K562 (cell line): ENCODE results near the gene RAB5A. TPM values are rescaled to one million over a fixed set of nuclear protein-coding genes. Genes with fewer than 3 reads are reported as not detected.

Experiments
- BRCA1 ChIP-seq, 2 experiments: fragments of 450-650 bp in 1 of 2; sonication (generic) in 1 of 2; formaldehyde crosslinking in 1 of 2; IDR thresholded peaks; 2 replicates each; pipeline versions ENCODE4 v1.5.0 to v1.6.1; 2017 to 2020; ENCODE audit warnings: mild to moderate bottlenecking in 1 of 2, missing genetic modification reagents in 1 of 2
- CSDE1 ChIP-seq, 2 experiments: fragments of 450-650 bp; IDR thresholded peaks; 2 replicates each; pipeline ENCODE4 v1.6.1; 2016; ENCODE audit warnings: mild to moderate bottlenecking in 1 of 2
- FOXJ3 ChIP-seq: sonication (generic); formaldehyde crosslinking; IDR thresholded peaks from 2 replicates; pipeline ENCODE4 v1.4.0; 2020; ENCODE audit warnings: mild to moderate bottlenecking, missing genetic modification reagents
- GTF3C2 ChIP-seq: IDR thresholded peaks from 3 replicates; pipeline ENCODE4 v1.6.1; 2011; ENCODE audit warnings: borderline replicate concordance, mild to moderate bottlenecking, moderate library complexity; ENCODE audit not compliant: insufficient read length; ENCODE audit errors: extremely low read depth
- HDAC8 ChIP-seq: fragments of 450-650 bp; IDR thresholded peaks from 2 replicates; pipeline ENCODE4 v1.6.1; 2016; ENCODE audit warnings: mild to moderate bottlenecking, missing genetic modification characterization, moderate library complexity, missing compliant biosample characterization
- KDM4B ChIP-seq, 2 experiments: fragments of 450-650 bp in 1 of 2; sonication (generic) in 1 of 2; IDR thresholded peaks; 2 replicates each; pipeline ENCODE4 v1.6.1; 2016 to 2017; ENCODE audit warnings: borderline replicate concordance in 2 of 2, antibody characterized with exemption in 1 of 2, low read depth in 1 of 2, mild to moderate bottlenecking in 1 of 2
- L3MBTL2 ChIP-seq: fragments of 450-650 bp; IDR thresholded peaks from 2 replicates; pipeline ENCODE4 v1.6.1; 2016; ENCODE audit warnings: mild to moderate bottlenecking, moderate library complexity
- LEF1 ChIP-seq: fragments of 450-650 bp; IDR thresholded peaks from 2 replicates; pipeline ENCODE4 v1.6.1; 2016; ENCODE audit warnings: mild to moderate bottlenecking
- NELFE ChIP-seq: IDR thresholded peaks from 2 replicates; pipeline ENCODE4 v1.6.1; 2011; ENCODE audit warnings: mild to moderate bottlenecking; ENCODE audit not compliant: insufficient read depth, insufficient read length
- NFATC3 ChIP-seq: fragments of 450-650 bp; IDR thresholded peaks from 2 replicates; pipeline ENCODE4 v1.6.1; 2017; ENCODE audit warnings: mild to moderate bottlenecking
- NFIC ChIP-seq: fragments of 450-650 bp; IDR thresholded peaks from 2 replicates; pipeline ENCODE4 v1.6.1; 2017; ENCODE audit warnings: mild to moderate bottlenecking, inconsistent platforms
- NR1H2 ChIP-seq: sonication (generic); formaldehyde crosslinking; IDR thresholded peaks from 2 replicates; pipeline ENCODE4 v1.4.0; 2020; ENCODE audit warnings: mild to moderate bottlenecking, missing genetic modification reagents
- RFX5 ChIP-seq: IDR thresholded peaks from 2 replicates; pipeline ENCODE4 v1.6.1; 2011; ENCODE audit warnings: low read depth, mild to moderate bottlenecking, improper control_type of control experiment, low read length
- TCF7 ChIP-seq: sonication (generic); IDR thresholded peaks from 2 replicates; pipeline ENCODE4 v1.6.1; 2016; ENCODE audit warnings: antibody characterized with exemption, borderline replicate concordance
- TGIF2 ChIP-seq: sonication (generic); formaldehyde crosslinking; IDR thresholded peaks from 2 replicates; pipeline ENCODE4 v1.8.1; 2022; ENCODE audit warnings: mild to moderate bottlenecking, missing genetic modification reagents, moderate library complexity
- ZFP30 ChIP-seq: fragments of 250-450 bp; sonication (Bioruptor Pico); IDR thresholded peaks from 2 replicates; pipeline ENCODE4 v1.8.0; 2022; ENCODE audit warnings: moderate library complexity, mild to moderate bottlenecking, inconsistent platforms, borderline replicate concordance
- ZNF830 ChIP-seq: fragments of 250-450 bp; sonication (Bioruptor Pico); IDR thresholded peaks from 2 replicates; pipeline ENCODE4 v1.5.0; 2021; ENCODE audit warnings: mild to moderate bottlenecking
- polyA plus RNA-seq, 8 experiments: library from polyadenylated mRNA; depleted of rRNA in 4 of 8; stranded (reverse) in 5 of 8; unstranded in 3 of 8; fragments of >200 nt; fragmentation: Nextera tagmentation in 2 of 8; fragmentation: Illumina TruSeq in 1 of 8; extraction: Ambion mirVana in 2 of 8; extraction: Trizol in 1 of 8; gene quantifications; 2 replicates each; pipeline versions ENCODE4 v1.2.1 to v1.2.3, GENCODE V29; 2011 to 2014; ENCODE audit warnings: inconsistent platforms in 1 of 8, missing spikeins in 1 of 8
- total RNA-seq, 7 experiments: library from RNA; depleted of rRNA in 6 of 7; stranded (reverse); fragments of >200 nt in 6 of 7; fragmentation: Illumina TruSeq in 2 of 7; extraction: Trizol in 2 of 7; gene quantifications; 2 replicates each; pipeline versions ENCODE4 v1.2.1 to v1.2.3, GENCODE V29; 2011 to 2021; ENCODE audit warnings: low replicate concordance in 1 of 7
- TF ChIP-seq, protein P1 (sequence below): sonication (generic); formaldehyde crosslinking; IDR thresholded peaks from 2 replicates; pipeline ENCODE4 v1.9.0; 2022; ENCODE audit warnings: mild to moderate bottlenecking, missing genetic modification reagents
- TF ChIP-seq, protein P2 (sequence below): fragments of 450-650 bp; formaldehyde crosslinking; IDR thresholded peaks from 2 replicates; pipeline ENCODE4 v1.4.0; 2020; ENCODE audit warnings: mild to moderate bottlenecking, moderate library complexity
- TF ChIP-seq, protein P3 (sequence below): IDR thresholded peaks from 3 replicates; pipeline ENCODE4 v1.6.1; 2011; ENCODE audit warnings: borderline replicate concordance, mild to moderate bottlenecking; ENCODE audit not compliant: insufficient read length, insufficient read depth

Gene RAB5A
- total and polyA plus RNA-seq, 9 of the 15 experiments (the other 6 are each of a cell fraction or from before 2014, with no cell fraction given) = 28.3 to 64.2 (median 49.0) TPM

- TF ChIP-seq, protein P1, sequence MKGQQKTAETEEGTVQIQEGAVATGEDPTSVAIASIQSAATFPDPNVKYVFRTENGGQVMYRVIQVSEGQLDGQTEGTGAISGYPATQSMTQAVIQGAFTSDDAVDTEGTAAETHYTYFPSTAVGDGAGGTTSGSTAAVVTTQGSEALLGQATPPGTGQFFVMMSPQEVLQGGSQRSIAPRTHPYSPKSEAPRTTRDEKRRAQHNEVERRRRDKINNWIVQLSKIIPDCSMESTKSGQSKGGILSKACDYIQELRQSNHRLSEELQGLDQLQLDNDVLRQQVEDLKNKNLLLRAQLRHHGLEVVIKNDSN (CRISPR knock-in tag) = peak; percentile 97
- no peak for TF ChIP-seq CSDE1 (IDR thresholded peaks at IDR 0.05)
- TF ChIP-seq HDAC8 (tag) = no peak
- TF ChIP-seq RFX5 = no peak
- TF ChIP-seq, protein P2, sequence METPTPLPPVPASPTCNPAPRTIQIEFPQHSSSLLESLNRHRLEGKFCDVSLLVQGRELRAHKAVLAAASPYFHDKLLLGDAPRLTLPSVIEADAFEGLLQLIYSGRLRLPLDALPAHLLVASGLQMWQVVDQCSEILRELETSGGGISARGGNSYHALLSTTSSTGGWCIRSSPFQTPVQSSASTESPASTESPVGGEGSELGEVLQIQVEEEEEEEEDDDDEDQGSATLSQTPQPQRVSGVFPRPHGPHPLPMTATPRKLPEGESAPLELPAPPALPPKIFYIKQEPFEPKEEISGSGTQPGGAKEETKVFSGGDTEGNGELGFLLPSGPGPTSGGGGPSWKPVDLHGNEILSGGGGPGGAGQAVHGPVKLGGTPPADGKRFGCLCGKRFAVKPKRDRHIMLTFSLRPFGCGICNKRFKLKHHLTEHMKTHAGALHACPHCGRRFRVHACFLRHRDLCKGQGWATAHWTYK = no peak
- TF ChIP-seq TGIF2 (CRISPR knock-in tag) = no peak
- TF ChIP-seq, protein P3, sequence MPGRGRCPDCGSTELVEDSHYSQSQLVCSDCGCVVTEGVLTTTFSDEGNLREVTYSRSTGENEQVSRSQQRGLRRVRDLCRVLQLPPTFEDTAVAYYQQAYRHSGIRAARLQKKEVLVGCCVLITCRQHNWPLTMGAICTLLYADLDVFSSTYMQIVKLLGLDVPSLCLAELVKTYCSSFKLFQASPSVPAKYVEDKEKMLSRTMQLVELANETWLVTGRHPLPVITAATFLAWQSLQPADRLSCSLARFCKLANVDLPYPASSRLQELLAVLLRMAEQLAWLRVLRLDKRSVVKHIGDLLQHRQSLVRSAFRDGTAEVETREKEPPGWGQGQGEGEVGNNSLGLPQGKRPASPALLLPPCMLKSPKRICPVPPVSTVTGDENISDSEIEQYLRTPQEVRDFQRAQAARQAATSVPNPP = no peak
- peak; percentile 65; the same call in 1 of the 2 replicates for TF ChIP-seq L3MBTL2
- TF ChIP-seq ZFP30 = no peak
- TF ChIP-seq NR1H2 (CRISPR knock-in tag) = no peak
- no peak; the same call in 1 of the 2 replicates for TF ChIP-seq NFATC3
- TF ChIP-seq NFIC = peak; percentile 21; the same call in 1 of the 2 replicates
- 0 out of 2 replicates have a peak, but pooled peaks have one; percentile 46 for TF ChIP-seq ZNF830 (CRISPR knock-in tag)
- TF ChIP-seq KDM4B (IDR thresholded peaks at IDR 0.05; ENCODE audit: borderline replicate concordance in 2 of 2, low read depth in 1 of 2) = peak in 1 of 2 experiments; percentile 89; a peak in 2 of 4 replicates
- peak; percentile 77 for TF ChIP-seq LEF1
- no peak for TF ChIP-seq GTF3C2
- TF ChIP-seq NELFE = no peak
- no peak; the same call in 1 of the 2 replicates for TF ChIP-seq TCF7
- TF ChIP-seq BRCA1 (IDR thresholded peaks at IDR 0.05) = no peak
- TF ChIP-seq BRCA1 (CRISPR knock-in tag; IDR thresholded peaks at IDR 0.05) = no peak
- TF ChIP-seq FOXJ3 (CRISPR knock-in tag) = no peak
These were observed at the start of gene RAB5A (continued) for GRCh38 chr3:19946832-19947548.
